KMS-11 (cell line): ENCODE results near the gene WNT5B.
A peak's percentile ranks its signal among the peaks of the same experiment; 100 is the strongest.

Experiments
- H2AFZ ChIP-seq: fragments of 200-600 bp; sonication (generic); 2 replicates; pipeline ENCODE4 v1.6.1; 2016; ENCODE audit warnings: antibody characterized with exemption, mixed run types, low read depth
- H3K27ac ChIP-seq: fragments of 200-600 bp; sonication (generic); 2 replicates; pipeline ENCODE4 v1.6.1; 2016; ENCODE audit warnings: mild to moderate bottlenecking, mixed run types
- H3K27me3 ChIP-seq: fragments of 200-600 bp; sonication (generic); 2 replicates; pipeline ENCODE4 v1.6.1; 2017; ENCODE audit warnings: mild to moderate bottlenecking, low read depth, mixed run types, moderate library complexity; ENCODE audit not compliant: insufficient read depth
- H3K36me3 ChIP-seq: fragments of 200-600 bp; sonication (generic); 2 replicates; pipeline ENCODE4 v1.6.1; 2017; ENCODE audit warnings: mild to moderate bottlenecking, mixed run types; ENCODE audit not compliant: insufficient read depth
- H3K4me1 ChIP-seq: fragments of 200-600 bp; sonication (generic); 2 replicates; pipeline ENCODE4 v1.6.1; 2016; ENCODE audit warnings: mild to moderate bottlenecking, low read depth, mixed run types; ENCODE audit not compliant: poor library complexity, severe bottlenecking
- H3K4me2 ChIP-seq: fragments of 200-600 bp; sonication (generic); 2 replicates; pipeline ENCODE4 v1.7.0; 2016; ENCODE audit warnings: mild to moderate bottlenecking, mixed run types
- H3K4me3 ChIP-seq: fragments of 200-600 bp; sonication (generic); IDR thresholded peaks from 2 replicates; pipeline ENCODE4 v1.6.1; 2017; ENCODE audit warnings: low read depth, low read length, mixed read lengths; ENCODE audit not compliant: insufficient read depth
- H3K79me2 ChIP-seq: fragments of 200-600 bp; sonication (generic); 2 replicates; pipeline ENCODE4 v1.6.1; 2016; ENCODE audit warnings: low read depth, mixed run types; ENCODE audit not compliant: insufficient read depth
- H3K9ac ChIP-seq: fragments of 200-600 bp; sonication (generic); 2 replicates; pipeline ENCODE4 v1.6.1; 2016; ENCODE audit warnings: mild to moderate bottlenecking, mixed run types
- H4K20me1 ChIP-seq: fragments of 200-600 bp; sonication (generic); 2 replicates; pipeline ENCODE4 v1.6.1; 2016; ENCODE audit warnings: mild to moderate bottlenecking, mixed run types; ENCODE audit not compliant: insufficient read depth
- TF ChIP-seq, protein P1 (sequence below): fragments of 200-600 bp; sonication (generic); conservative IDR thresholded peaks from 2 replicates; pipeline ENCODE4 v1.6.1; 2017; ENCODE audit warnings: low read depth, mild to moderate bottlenecking, antibody characterized with exemption, low read length, moderate library complexity, mixed read lengths

WNT5B gene

DNA sequence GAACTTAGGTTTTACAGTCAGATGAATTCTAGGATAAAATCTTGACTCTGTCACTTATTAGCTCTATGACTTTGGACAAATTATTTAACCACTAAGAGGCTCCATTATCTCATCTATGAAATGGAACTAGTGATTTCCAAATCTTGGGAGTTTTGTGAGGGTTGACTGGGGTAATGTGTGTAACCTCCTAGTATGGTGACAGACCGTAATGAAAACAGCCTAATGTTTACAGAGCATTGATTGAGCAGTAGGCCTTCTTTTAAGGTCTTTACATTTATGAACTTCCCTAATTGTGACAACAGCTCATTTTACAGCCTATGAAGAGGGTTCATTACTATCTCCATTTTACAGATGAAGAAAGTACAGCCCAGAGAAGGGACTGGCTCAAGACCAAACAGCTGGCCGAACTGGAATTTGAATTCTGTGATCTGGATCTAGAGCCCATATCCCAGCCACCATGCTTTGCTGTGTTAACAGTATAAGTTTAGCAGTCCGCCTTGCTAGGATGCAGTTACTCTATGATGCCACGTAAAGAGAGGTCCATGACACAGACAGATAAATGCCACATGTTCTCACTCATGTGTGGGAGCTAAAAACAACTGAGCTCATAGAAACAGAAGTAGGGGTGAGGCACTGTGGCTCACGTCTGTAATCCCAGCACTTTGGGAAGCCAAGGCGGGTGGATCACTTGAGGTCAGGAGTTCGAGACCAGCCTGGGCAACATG lies 25.6 kb upstream of the WNT5B start:
- H3K9ac ChIP-seq, result no peak overlapping the region
- no peak overlapping the region for H3K4me3 ChIP-seq
- peaks cover 71% of the 10 kb centered on the region for H3K4me1 ChIP-seq
- peaks cover 6% of the 10 kb centered on the region for H4K20me1 ChIP-seq
- no peak overlapping the region for H3K27ac ChIP-seq
- H3K79me2 ChIP-seq, result peaks cover 95% of the 10 kb centered on the region
- H3K4me2 ChIP-seq, result no peak overlapping the region
- H2AFZ ChIP-seq, result no peak overlapping the region
- no peaks in the 10 kb centered on the region for H3K27me3 ChIP-seq
- H3K36me3 ChIP-seq, result no peaks in the 10 kb centered on the region
- TF ChIP-seq, protein P1, sequence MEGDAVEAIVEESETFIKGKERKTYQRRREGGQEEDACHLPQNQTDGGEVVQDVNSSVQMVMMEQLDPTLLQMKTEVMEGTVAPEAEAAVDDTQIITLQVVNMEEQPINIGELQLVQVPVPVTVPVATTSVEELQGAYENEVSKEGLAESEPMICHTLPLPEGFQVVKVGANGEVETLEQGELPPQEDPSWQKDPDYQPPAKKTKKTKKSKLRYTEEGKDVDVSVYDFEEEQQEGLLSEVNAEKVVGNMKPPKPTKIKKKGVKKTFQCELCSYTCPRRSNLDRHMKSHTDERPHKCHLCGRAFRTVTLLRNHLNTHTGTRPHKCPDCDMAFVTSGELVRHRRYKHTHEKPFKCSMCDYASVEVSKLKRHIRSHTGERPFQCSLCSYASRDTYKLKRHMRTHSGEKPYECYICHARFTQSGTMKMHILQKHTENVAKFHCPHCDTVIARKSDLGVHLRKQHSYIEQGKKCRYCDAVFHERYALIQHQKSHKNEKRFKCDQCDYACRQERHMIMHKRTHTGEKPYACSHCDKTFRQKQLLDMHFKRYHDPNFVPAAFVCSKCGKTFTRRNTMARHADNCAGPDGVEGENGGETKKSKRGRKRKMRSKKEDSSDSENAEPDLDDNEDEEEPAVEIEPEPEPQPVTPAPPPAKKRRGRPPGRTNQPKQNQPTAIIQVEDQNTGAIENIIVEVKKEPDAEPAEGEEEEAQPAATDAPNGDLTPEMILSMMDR, result no peak

DNA sequence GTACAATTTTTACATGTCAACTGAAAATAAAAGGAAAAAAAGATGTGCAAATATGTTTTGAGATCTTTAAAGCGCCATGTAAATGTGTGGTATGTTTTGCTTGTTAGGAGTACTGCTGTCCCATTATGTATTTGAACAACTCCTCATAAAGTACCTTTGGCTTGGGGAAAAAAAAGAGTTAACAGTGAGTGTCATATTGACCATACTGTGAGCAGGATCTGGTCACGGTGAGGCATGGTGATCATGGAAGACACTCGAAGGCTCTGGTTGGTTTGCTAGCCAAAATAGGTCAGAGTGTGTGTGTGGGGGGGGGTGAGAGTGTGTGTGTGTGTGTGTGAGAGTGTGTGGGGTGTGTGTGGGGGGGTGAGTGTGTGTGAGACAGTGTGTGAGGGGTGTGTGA lies 24.6 kb upstream of the WNT5B start:
- no peaks in the 10 kb centered on the region for H3K27me3 ChIP-seq
- H3K36me3 ChIP-seq, result no peaks in the 10 kb centered on the region
- H3K4me3 ChIP-seq, result no peak overlapping the region
- TF ChIP-seq, protein P1, result no peak
- H3K9ac ChIP-seq, result no peak overlapping the region
- H2AFZ ChIP-seq, result no peak overlapping the region
- peak overlapping the region; percentile 12; the same call in 1 of the 2 replicates for H3K27ac ChIP-seq
- peaks cover 6% of the 10 kb centered on the region; the same call in 1 of the 2 replicates for H4K20me1 ChIP-seq
- H3K4me2 ChIP-seq, result no peak overlapping the region
- peaks cover 95% of the 10 kb centered on the region for H3K79me2 ChIP-seq
- peaks cover 66% of the 10 kb centered on the region for H3K4me1 ChIP-seq

DNA sequence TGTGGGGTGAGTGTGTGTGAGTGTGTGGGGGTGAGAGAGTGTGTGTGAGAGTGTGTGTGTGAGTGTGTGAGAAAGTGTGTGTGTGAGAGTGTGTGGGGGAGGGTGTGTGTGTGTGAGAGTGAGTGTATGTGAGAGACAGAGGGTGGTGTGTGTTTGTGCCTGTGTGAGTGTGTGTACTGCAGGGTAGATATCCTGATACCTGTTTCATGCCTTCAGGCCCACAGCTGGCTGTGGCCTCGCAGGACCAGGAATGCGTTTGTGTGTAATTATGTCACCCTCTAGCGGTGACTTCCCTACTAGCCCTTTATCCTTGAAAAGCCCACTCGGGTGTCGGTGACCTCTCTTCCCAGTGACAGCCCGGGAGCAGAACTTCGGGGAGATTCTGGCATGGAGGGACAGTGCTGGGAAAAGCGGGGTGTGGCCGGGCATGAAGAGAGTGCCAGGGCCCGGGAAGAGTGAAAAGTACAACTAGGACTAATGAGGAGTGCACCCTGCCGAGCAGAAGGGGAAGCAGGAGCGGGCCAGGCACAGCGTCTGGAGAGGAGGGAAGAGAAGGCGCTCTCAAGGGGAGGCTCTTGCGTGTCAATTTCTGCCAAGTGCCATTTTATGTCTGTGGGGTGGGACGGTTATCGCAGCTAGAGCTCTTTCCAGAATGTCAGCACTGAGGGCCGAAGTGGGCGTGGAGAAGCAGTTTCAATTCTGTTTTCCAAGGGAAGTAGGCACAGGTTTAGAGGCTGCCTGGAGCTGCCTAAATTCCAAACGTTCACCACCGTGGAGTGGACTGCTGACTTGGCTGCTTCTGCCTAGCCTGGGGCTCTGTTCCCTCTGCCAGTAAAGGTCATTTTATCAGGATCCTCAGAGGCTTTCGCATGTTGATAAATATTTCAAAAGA lies 23.7 kb upstream of the WNT5B start:
- no peak overlapping the region for H2AFZ ChIP-seq
- no peak overlapping the region for H3K4me3 ChIP-seq
- peaks cover 69% of the 10 kb centered on the region for H3K4me1 ChIP-seq
- H3K9ac ChIP-seq, result no peak overlapping the region
- peaks cover 6% of the 10 kb centered on the region; the same call in 1 of the 2 replicates for H4K20me1 ChIP-seq
- H3K36me3 ChIP-seq, result no peaks in the 10 kb centered on the region
- TF ChIP-seq, protein P1, result 0 out of 2 replicates have a peak, but pooled peaks have one; percentile 29
- peaks cover 95% of the 10 kb centered on the region for H3K79me2 ChIP-seq
- no peak overlapping the region for H3K4me2 ChIP-seq
- peak overlapping the region; percentile 5; the same call in 1 of the 2 replicates for H3K27ac ChIP-seq
- no peaks in the 10 kb centered on the region for H3K27me3 ChIP-seq

DNA sequence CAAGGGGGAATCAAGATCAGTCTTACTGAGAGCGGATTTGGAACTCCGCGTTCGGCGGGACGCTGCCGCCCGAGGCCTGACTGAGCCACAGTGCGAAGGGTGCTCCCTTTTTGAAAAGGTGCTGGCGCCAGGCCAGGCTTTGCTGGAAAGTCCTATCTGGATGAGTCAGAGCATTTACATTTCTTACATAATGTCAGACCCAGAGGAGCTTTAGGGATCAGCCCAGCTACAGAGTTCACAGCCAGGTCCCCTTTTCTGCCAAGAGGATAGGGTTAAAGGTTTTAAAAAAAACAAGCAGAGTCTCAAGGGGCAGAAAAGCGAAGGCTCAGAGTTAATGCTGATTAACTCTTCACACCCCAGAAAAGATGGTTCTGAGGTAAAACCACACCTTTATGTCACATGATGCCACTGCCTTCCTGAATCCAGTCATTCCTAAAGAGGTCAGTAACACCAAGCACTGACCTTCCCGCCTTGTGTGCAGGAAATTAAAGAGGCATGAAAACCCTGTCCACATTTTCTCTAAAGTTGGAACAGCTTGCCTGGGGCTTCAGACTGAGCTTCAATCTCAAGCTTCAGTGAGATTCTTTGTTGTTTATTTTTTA lies 22.9 kb upstream of the WNT5B start:
- H3K9ac ChIP-seq, result no peak overlapping the region
- peaks cover 2% of the 10 kb centered on the region; the same call in 1 of the 2 replicates for H4K20me1 ChIP-seq
- TF ChIP-seq, protein P1, result no peak
- H2AFZ ChIP-seq, result no peak overlapping the region
- no peak overlapping the region for H3K4me2 ChIP-seq
- no peaks in the 10 kb centered on the region for H3K36me3 ChIP-seq
- peaks cover 69% of the 10 kb centered on the region for H3K4me1 ChIP-seq
- no peak overlapping the region for H3K4me3 ChIP-seq
- peaks cover 95% of the 10 kb centered on the region for H3K79me2 ChIP-seq
- no peaks in the 10 kb centered on the region for H3K27me3 ChIP-seq
- peak overlapping the region; percentile 5; the same call in 1 of the 2 replicates for H3K27ac ChIP-seq
